Measurements from ENCODE around the gene RAPGEF5. TPM values are rescaled to one million over a fixed set of nuclear protein-coding genes. Genes with fewer than 3 reads are reported as not detected.

The RAPGEF5 gene
- total RNA-seq, 1 experiment from 2014 or later, result 15.6 TPM

GRCh38 chr7:22378199-22378980, 21.4 kb upstream of the RAPGEF5 start:
- BruUV-seq (replicated peaks), result no TSS peak
- Histone ChIP-seq H3K4me2 (ENCODE audit: low read length) (no peak overlapping the region), H4K20me1 (ENCODE audit: insufficient read depth) (no peaks in the 10 kb centered on the region), H3K9me2 (ENCODE audit: insufficient read depth) (no peaks in the 10 kb centered on the region), H3K9ac (ENCODE audit: low read length) (no peak overlapping the region), H2AFZ (ENCODE audit: low read depth, low read length, poor library complexity, severe bottlenecking) (no peak overlapping the region), H3K4me3 (replicated peaks in 1 of 2; ENCODE audit: low read depth in 1 of 2, low read length in 2 of 2) (no peak overlapping the region), H3K4me1 (ENCODE audit: control insufficient read depth in 1 of 2, insufficient read depth in 2 of 2, low read length in 2 of 2) (no peaks in the 10 kb centered on the region), H3K36me3 (ENCODE audit: control insufficient read depth in 1 of 2, insufficient read depth in 2 of 2, low read length in 2 of 2) (no peaks in the 10 kb centered on the region), H3K79me2 (ENCODE audit: insufficient read depth, low read length) (no peaks in the 10 kb centered on the region), H3K27ac (ENCODE audit: low read depth, low read length) (no peak overlapping the region), H3K9me3 (ENCODE audit: control insufficient read depth in 1 of 2, insufficient read depth in 1 of 2, low read depth in 1 of 2, low read length in 2 of 2) (no peaks in the 10 kb centered on the region), H3K27me3 (ENCODE audit: insufficient read depth, low read length) (no peaks in the 10 kb centered on the region)
- ATAC-seq (no peak), DNase-seq (ENCODE audit: low read depth, low spot score) (no peak)
- RAD21 ChIA-PET (ENCODE audit: low non-redundant PET in 1 of 2, low total read pairs in 2 of 2, uncharacterized antibody in 2 of 2, unreplicated experiment in 2 of 2), result no interaction called here
- TF ChIP-seq, protein P1, sequence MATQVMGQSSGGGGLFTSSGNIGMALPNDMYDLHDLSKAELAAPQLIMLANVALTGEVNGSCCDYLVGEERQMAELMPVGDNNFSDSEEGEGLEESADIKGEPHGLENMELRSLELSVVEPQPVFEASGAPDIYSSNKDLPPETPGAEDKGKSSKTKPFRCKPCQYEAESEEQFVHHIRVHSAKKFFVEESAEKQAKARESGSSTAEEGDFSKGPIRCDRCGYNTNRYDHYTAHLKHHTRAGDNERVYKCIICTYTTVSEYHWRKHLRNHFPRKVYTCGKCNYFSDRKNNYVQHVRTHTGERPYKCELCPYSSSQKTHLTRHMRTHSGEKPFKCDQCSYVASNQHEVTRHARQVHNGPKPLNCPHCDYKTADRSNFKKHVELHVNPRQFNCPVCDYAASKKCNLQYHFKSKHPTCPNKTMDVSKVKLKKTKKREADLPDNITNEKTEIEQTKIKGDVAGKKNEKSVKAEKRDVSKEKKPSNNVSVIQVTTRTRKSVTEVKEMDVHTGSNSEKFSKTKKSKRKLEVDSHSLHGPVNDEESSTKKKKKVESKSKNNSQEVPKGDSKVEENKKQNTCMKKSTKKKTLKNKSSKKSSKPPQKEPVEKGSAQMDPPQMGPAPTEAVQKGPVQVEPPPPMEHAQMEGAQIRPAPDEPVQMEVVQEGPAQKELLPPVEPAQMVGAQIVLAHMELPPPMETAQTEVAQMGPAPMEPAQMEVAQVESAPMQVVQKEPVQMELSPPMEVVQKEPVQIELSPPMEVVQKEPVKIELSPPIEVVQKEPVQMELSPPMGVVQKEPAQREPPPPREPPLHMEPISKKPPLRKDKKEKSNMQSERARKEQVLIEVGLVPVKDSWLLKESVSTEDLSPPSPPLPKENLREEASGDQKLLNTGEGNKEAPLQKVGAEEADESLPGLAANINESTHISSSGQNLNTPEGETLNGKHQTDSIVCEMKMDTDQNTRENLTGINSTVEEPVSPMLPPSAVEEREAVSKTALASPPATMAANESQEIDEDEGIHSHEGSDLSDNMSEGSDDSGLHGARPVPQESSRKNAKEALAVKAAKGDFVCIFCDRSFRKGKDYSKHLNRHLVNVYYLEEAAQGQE (IDR thresholded peaks at IDR 0.05; ENCODE audit: low read depth), result no peak
- TF ChIP-seq CEBPB (IDR thresholded peaks at IDR 0.05; ENCODE audit: low read depth), result no peak
- TF ChIP-seq FOSL1 (IDR thresholded peaks at IDR 0.05; ENCODE audit: low read depth), result no peak
- TF ChIP-seq POLR2AphosphoS5 (IDR thresholded peaks at IDR 0.05; ENCODE audit: low read depth, low read length), result no peak
- TF ChIP-seq CBX3 (IDR thresholded peaks at IDR 0.05; ENCODE audit: low read depth), result no peak
- no peak for TF ChIP-seq SIN3A (IDR thresholded peaks at IDR 0.05; ENCODE audit: low read depth)
- no peak for TF ChIP-seq JUND (IDR thresholded peaks at IDR 0.05)
- TF ChIP-seq ATF3 (IDR thresholded peaks at IDR 0.05), result no peak
- no peak for TF ChIP-seq EZH2 (IDR thresholded peaks at IDR 0.05)
- no peak for TF ChIP-seq EZH2phosphoT487 (IDR thresholded peaks at IDR 0.05; ENCODE audit: borderline replicate concordance)
- TF ChIP-seq ZFX (IDR thresholded peaks at IDR 0.05), result no peak
- intact Hi-C loops (cut with micrococcal nuclease), result no loop called here
- POLR2A ChIA-PET, result no interaction called here
- CTCF ChIA-PET, result no interaction called here
